Caco-2 (cell line): ENCODE measurements around the gene ASAP2. TPM values are rescaled to one million over a fixed set of nuclear protein-coding genes. Genes with fewer than 3 reads are reported as not detected.
"Not testable (repeated sequence)": the region's sequence is repeated elsewhere in the genome, so short reads cannot be mapped to it uniquely, and the experiment has no call there.

Source experiments
- BruUV-seq: library from RNA; stranded (reverse); fragments of 400-500 nt; replicated peaks from 2 replicates; lab custom pipeline; 2021; lab: Mats Ljungman, UMichigan
- CTCF ChIA-PET: fragments of 300-600 bp; sonication (Branson Sonifier 250); formaldehyde crosslinking; loops from one replicate; lab custom pipeline; 2022; ENCODE audit warnings: antibody characterized with exemption; lab: Charles Lee
- POLR2A ChIA-PET: fragments of 300-600 bp; sonication (Branson Sonifier 250); formaldehyde crosslinking; loops from one replicate; lab custom pipeline; 2022; ENCODE audit warnings: antibody characterized with exemption; lab: Charles Lee
- DNase-seq, 2 experiments: peaks; one replicate each; pipeline versions ENCODE4 v3.0.0 to v3.0.0-alpha.2; 2020 to 2022
- H3K27me3 ChIP-seq: replicated peaks from 2 replicates; pipeline ENCODE4 v1.6.0; 2011; ENCODE audit warnings: low read length; ENCODE audit not compliant: control insufficient read depth, insufficient read depth
- H3K36me3 ChIP-seq: 2 replicates; pipeline ENCODE4 v1.5.1; 2011; ENCODE audit warnings: low read length; ENCODE audit not compliant: control insufficient read depth, insufficient read depth
- H3K4me1 ChIP-seq: fragments of 250-450 bp; sonication (Bioruptor Pico); 2 replicates; pipeline ENCODE4 v1.5.1; 2020; ENCODE audit warnings: mild to moderate bottlenecking
- H3K4me3 ChIP-seq: 2 replicates; pipeline ENCODE4 v1.5.1; 2011; ENCODE audit warnings: low read depth, mild to moderate bottlenecking, control low read depth, low read length
- H3K9me3 ChIP-seq: fragments of 250-450 bp; sonication (Bioruptor Pico); 2 replicates; pipeline ENCODE4 v1.5.1; 2020; ENCODE audit warnings: mild to moderate bottlenecking, moderate library complexity
- H3K27ac Mint-ChIP-seq: one replicate; pipeline ENCODE4 v1.8.0; 2022; ENCODE audit warnings: mixed read lengths; ENCODE audit not compliant: unreplicated experiment
- H3K27me3 Mint-ChIP-seq: one replicate; pipeline ENCODE4 v1.8.0; 2022; ENCODE audit warnings: mixed read lengths; ENCODE audit not compliant: insufficient read depth, unreplicated experiment
- H3K36me3 Mint-ChIP-seq: one replicate; pipeline ENCODE4 v1.8.0; 2022; ENCODE audit warnings: mild to moderate bottlenecking, mixed read lengths; ENCODE audit not compliant: insufficient read depth, unreplicated experiment
- H3K4me1 Mint-ChIP-seq: one replicate; pipeline ENCODE4 v1.8.0; 2022; ENCODE audit warnings: low read depth, mixed read lengths; ENCODE audit not compliant: unreplicated experiment
- H3K4me3 Mint-ChIP-seq: one replicate; pipeline ENCODE4 v1.8.0; 2022; ENCODE audit warnings: mild to moderate bottlenecking, moderate library complexity, mixed read lengths; ENCODE audit not compliant: unreplicated experiment
- H3K9me3 Mint-ChIP-seq: one replicate; pipeline ENCODE4 v1.8.0; 2022; ENCODE audit warnings: mixed read lengths; ENCODE audit not compliant: unreplicated experiment
- CTCF ChIP-seq, 2 experiments: fragments of 200-600 bp in 1 of 2; IDR thresholded peaks; 1 replicate in 1 of 2; 2 replicates in 1 of 2; pipeline versions ENCODE4 v1.5.1 to v1.8.0; 2011 to 2022; ENCODE audit warnings: antibody characterized with exemption in 1 of 2, control low read depth in 1 of 2, inconsistent platforms in 1 of 2, low read depth in 1 of 2, low read length in 1 of 2, mild to moderate bottlenecking in 1 of 2, moderate library complexity in 1 of 2; ENCODE audit not compliant: insufficient read depth in 1 of 2, severe bottlenecking in 1 of 2, unreplicated experiment in 1 of 2
- intact Hi-C: fragments of 100-400 bp; cut with micrococcal nuclease; formaldehyde crosslinking; loops from one replicate; pipeline ENCODE4 v1.10.0; 2022; ENCODE audit not compliant: unreplicated experiment
- total RNA-seq: library from RNA; stranded (reverse); gene quantifications from 2 replicates; pipeline ENCODE4 v1.2.3, GENCODE V29; 2022

The ASAP2 gene
- total RNA-seq, 1 experiment from 2014 or later: 25.6 TPM

GRCh38 chr2:9215680-9216079, 9.1 kb downstream of the ASAP2 start:
- CTCF ChIA-PET: no interaction called here
- peaks cover 4% of the 10 kb centered on the region for H3K9me3 Mint-ChIP-seq

GRCh38 chr2:9216143-9216542, 9.5 kb downstream of the ASAP2 start:
- POLR2A ChIA-PET, CTCF ChIA-PET, H3K36me3 ChIP-seq, BruUV-seq, H3K36me3 Mint-ChIP-seq, H3K27ac Mint-ChIP-seq, H3K4me3 Mint-ChIP-seq, DNase-seq, H3K27me3 ChIP-seq, H3K9me3 Mint-ChIP-seq, H3K4me3 ChIP-seq, intact Hi-C loops, H3K9me3 ChIP-seq, H3K27me3 Mint-ChIP-seq: not testable (repeated sequence)
- peaks cover 23% of the 10 kb centered on the region for H3K4me1 Mint-ChIP-seq
- H3K4me1 ChIP-seq: peaks cover 21% of the 10 kb centered on the region

More at GRCh38 chr2:9215680-9216079, 9.1 kb downstream of the ASAP2 start:
- BruUV-seq: no TSS peak
- Histone ChIP-seq H3K9me3 (no peaks in the 10 kb centered on the region), H3K36me3 (0 out of 2 replicates have a peak, but pooled peaks cover 1% of the 10 kb centered on the region), H3K27me3 (no peaks in the 10 kb centered on the region), H3K4me3 (no peak overlapping the region), H3K4me1 (peaks cover 21% of the 10 kb centered on the region)
- no peak for DNase-seq
- no peak overlapping the region for H3K27ac Mint-ChIP-seq
- H3K4me3 Mint-ChIP-seq: no peak overlapping the region
- no peak for TF ChIP-seq CTCF (IDR thresholded peaks at IDR 0.05; ENCODE audit: insufficient read depth in 1 of 2, low read depth in 1 of 2, low read length in 1 of 2, severe bottlenecking in 1 of 2, unreplicated experiment in 1 of 2)
- peaks cover 9% of the 10 kb centered on the region for H3K36me3 Mint-ChIP-seq
- POLR2A ChIA-PET: no interaction called here
- no peaks in the 10 kb centered on the region for H3K27me3 Mint-ChIP-seq
- intact Hi-C loops: no loop called here
- H3K4me1 Mint-ChIP-seq: peaks cover 23% of the 10 kb centered on the region

DNA sequence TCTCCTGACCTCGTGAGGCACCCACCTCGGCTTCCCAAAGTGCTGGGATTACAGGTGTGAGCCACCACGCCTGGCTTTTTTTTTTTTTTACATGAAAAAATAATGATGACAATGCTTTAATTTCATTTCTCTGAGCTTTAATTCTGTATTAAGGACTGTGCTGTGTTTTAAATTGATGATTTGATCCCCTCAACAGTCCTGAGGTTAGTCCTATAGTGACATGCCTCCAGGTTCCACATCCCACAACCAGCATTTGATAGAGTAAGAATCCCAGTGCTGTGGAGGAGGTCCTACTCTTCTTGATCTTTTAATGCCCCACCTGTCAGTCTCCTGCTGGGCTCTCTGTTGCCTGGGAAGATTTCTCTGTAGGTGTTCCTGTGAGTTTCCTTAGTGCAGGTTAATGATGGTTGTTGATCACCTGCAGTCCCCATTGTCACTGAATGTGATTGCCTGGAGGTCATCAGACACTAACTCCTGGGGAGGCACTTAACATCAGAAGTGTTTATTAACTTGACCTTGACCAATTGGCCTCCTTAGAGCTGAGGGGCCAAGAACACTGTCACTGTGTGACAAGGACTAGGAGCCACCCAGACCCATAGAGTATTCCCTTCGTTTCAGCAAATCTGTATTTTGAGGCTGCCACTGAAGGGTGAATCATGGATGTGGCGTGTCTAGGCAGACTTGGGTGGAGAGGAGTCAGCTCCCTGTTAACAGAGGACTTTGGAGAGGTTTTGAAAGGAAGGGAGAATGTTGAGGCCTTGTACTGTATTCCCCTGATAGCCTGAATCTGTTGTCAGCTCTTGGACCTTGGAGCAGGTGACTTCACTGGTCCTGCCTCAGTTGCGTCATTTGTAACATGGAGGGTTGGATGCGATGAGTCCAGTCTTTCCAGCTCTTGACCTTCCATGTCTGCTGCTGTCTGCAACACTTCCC, 11.5 kb downstream of the ASAP2 start:
- Mint-ChIP-seq H3K9me3 (peaks cover 10% of the 10 kb centered on the region), H3K4me1 (peaks cover 4% of the 10 kb centered on the region), H3K27ac (no peak overlapping the region), H3K4me3 (no peak overlapping the region), H3K27me3 (no peaks in the 10 kb centered on the region), H3K36me3 (peaks cover 9% of the 10 kb centered on the region)
- Histone ChIP-seq H3K9me3 (no peaks in the 10 kb centered on the region), H3K4me1 (peaks cover 3% of the 10 kb centered on the region), H3K4me3 (no peak overlapping the region), H3K36me3 (0 out of 2 replicates have a peak, but pooled peaks cover 1% of the 10 kb centered on the region), H3K27me3 (no peaks in the 10 kb centered on the region)
- intact Hi-C loops: no loop called here
- ChIA-PET CTCF (no interaction called here), POLR2A (no interaction called here)
- no peak for DNase-seq
- TF ChIP-seq CTCF (IDR thresholded peaks at IDR 0.05; ENCODE audit: insufficient read depth in 1 of 2, low read depth in 1 of 2, low read length in 1 of 2, severe bottlenecking in 1 of 2, unreplicated experiment in 1 of 2): no peak
- BruUV-seq: no TSS peak
